Measurements from ENCODE around the gene ENTPD7. TPM values are rescaled to one million over a fixed set of nuclear protein-coding genes. Genes with fewer than 3 reads are reported as not detected.

Gene ENTPD7
- total and polyA plus RNA-seq, 9 of the 15 experiments (the other 6 are each of a cell fraction or from before 2014, with no cell fraction given), result 1.4 to 13.9 (median 8.5) TPM

DNA sequence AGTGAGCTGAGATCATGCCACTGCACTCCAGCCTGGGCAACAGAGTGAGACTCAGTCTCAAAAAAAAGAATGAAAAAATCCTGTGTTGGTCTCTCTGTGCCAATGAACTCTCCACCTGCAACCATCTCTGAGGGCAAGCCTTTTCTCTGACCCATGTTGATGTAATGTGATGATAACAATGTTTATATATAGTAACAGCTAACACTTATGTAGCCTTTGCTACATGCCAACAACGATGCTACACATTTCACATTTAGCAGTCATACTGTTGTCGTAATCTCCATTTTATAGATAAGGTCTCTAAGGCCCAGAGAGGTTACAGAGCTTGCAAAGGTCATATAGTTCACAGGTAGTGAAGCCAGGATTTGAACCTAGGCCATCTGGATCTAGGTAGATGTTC, 61.1 kb downstream of the ENTPD7 start:
- Histone ChIP-seq H3K27me3 (ENCODE audit: control insufficient read depth in 2 of 2, insufficient read depth in 2 of 2, low read length in 2 of 2) (no peaks in the 10 kb centered on the region), H3K79me2 (ENCODE audit: control insufficient read depth, insufficient read depth, low read length) (no peaks in the 10 kb centered on the region), H3K4me2 (ENCODE audit: insufficient read depth, low read length) (no peak overlapping the region), H3K27ac (ENCODE audit: extremely low read depth, low read depth, low read length) (no peak overlapping the region), H2AFZ (ENCODE audit: low read depth, low read length) (no peak overlapping the region), H3K9me1 (ENCODE audit: control insufficient read depth, insufficient read depth, low read length) (no peaks in the 10 kb centered on the region), H4K20me1 (replicated peaks; ENCODE audit: control insufficient read depth, insufficient read depth, low read length) (no peaks in the 10 kb centered on the region), H3K4me1 (replicated peaks in 1 of 2; ENCODE audit: control insufficient read depth in 2 of 2, insufficient read depth in 2 of 2, low read length in 2 of 2) (no peaks in the 10 kb centered on the region), H3K4me3 (no peak overlapping the region), H3K9ac (ENCODE audit: insufficient read depth in 1 of 2, low read depth in 2 of 2, low read length in 2 of 2) (no peak overlapping the region), H3K9me3 (replicated peaks; ENCODE audit: control insufficient read depth, insufficient read depth, low read depth, low read length) (no peaks in the 10 kb centered on the region), H3K36me3 (ENCODE audit: control insufficient read depth, insufficient read depth, low read length) (peaks cover 55% of the 10 kb centered on the region; the same call in 2 of the 3 replicates)
- ATAC-seq (no peak), FAIRE-seq (no peak), DNase-seq (ENCODE audit: extremely low read depth in 1 of 4, low spot score in 3 of 4) (no peak)
- ChIA-PET CTCF (ENCODE audit: low intra/inter-chr PET ratio) (no interaction called here), POLR2A (interaction anchor here (0.5 to 1.1 kb wide), 2 partner anchors 12 to 168 kb away, joined by 3 to 4 read pairs; partner anchors contain the start of genes COX15 and CUTC)
- in situ Hi-C loops (cut with MboI) (loop anchor here (25.0 kb wide), 1 partner anchor 283 kb away; the partner anchor contains the start of gene GOT1), intact Hi-C loops (cut with micrococcal nuclease) (no loop called here)
- BruUV-seq (replicated peaks), result no TSS peak
- WGBS (ENCODE audit: insufficient coverage, low coverage, missing lambda C conversion rate), result 92% methylated on average over 2 of the region's 2 CpGs
- TF ChIP-seq, protein P1, sequence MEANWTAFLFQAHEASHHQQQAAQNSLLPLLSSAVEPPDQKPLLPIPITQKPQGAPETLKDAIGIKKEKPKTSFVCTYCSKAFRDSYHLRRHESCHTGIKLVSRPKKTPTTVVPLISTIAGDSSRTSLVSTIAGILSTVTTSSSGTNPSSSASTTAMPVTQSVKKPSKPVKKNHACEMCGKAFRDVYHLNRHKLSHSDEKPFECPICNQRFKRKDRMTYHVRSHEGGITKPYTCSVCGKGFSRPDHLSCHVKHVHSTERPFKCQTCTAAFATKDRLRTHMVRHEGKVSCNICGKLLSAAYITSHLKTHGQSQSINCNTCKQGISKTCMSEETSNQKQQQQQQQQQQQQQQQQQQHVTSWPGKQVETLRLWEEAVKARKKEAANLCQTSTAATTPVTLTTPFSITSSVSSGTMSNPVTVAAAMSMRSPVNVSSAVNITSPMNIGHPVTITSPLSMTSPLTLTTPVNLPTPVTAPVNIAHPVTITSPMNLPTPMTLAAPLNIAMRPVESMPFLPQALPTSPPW (CRISPR knock-in tag; IDR thresholded peaks at IDR 0.05), result no peak
- TF ChIP-seq, protein P2, sequence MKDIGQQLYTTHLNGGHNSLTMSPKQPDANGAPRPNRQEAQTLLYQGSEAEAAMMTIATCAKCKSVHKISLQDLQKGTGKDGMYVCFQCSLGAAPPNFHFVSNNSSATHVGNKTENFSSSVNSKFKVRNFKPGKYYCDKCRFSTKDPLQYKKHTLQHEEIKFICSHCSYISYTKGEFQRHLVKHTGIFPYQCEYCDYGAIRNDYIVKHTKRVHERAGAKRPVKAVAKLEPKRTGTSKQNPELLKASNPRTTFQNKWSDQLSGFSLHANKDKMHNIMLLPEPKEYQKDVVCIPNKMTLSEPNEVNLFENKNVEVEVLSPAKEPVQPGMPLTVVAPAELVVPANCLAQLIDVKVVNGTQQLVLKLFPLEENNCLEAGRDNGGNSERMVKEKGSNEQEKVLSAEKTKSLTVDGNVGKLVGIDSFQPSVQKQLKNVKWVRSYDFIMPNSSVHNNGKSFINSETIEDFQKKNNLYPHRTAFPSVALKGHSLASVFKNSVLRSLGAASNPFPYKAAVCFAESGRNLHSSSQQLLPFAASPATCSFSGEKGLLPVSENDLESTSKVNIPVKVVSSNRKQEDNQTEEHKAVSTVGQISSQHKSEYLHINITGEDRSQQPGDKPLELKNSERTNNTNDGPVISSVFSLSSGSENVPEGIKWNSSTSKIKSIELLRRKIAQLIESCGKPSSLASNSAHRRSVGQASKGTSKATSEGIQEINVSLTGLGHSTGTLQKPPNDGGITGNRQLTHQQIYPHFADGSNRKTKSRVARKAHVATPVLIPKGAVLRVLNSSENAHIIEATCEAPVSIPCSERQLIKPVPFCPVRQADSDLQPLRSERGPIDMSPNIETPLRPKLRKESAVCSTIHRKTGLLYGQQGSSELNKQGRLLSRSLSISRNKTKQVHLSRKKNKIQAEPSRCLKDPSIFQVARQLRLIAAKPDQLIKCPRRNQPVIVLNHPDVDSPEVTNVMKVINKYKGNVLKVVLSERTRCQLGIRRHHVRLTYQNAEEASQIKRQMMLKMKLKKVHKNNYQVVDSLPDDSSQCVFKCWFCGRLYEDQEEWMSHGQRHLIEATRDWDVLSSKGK (CRISPR knock-in tag; IDR thresholded peaks at IDR 0.05), result no peak
- TF ChIP-seq KDM1A (IDR thresholded peaks at IDR 0.05), result no peak
- TF ChIP-seq, protein P3, sequence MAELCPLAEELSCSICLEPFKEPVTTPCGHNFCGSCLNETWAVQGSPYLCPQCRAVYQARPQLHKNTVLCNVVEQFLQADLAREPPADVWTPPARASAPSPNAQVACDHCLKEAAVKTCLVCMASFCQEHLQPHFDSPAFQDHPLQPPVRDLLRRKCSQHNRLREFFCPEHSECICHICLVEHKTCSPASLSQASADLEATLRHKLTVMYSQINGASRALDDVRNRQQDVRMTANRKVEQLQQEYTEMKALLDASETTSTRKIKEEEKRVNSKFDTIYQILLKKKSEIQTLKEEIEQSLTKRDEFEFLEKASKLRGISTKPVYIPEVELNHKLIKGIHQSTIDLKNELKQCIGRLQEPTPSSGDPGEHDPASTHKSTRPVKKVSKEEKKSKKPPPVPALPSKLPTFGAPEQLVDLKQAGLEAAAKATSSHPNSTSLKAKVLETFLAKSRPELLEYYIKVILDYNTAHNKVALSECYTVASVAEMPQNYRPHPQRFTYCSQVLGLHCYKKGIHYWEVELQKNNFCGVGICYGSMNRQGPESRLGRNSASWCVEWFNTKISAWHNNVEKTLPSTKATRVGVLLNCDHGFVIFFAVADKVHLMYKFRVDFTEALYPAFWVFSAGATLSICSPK (IDR thresholded peaks at IDR 0.05; ENCODE audit: borderline replicate concordance), result no peak
- no peak for TF ChIP-seq TARDBP (IDR thresholded peaks at IDR 0.05)
- TF ChIP-seq, protein P4, sequence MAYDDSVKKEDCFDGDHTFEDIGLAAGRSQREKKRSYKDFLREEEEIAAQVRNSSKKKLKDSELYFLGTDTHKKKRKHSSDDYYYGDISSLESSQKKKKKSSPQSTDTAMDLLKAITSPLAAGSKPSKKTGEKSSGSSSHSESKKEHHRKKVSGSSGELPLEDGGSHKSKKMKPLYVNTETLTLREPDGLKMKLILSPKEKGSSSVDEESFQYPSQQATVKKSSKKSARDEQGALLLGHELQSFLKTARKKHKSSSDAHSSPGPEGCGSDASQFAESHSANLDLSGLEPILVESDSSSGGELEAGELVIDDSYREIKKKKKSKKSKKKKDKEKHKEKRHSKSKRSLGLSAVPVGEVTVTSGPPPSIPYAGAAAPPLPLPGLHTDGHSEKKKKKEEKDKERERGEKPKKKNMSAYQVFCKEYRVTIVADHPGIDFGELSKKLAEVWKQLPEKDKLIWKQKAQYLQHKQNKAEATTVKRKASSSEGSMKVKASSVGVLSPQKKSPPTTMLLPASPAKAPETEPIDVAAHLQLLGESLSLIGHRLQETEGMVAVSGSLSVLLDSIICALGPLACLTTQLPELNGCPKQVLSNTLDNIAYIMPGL (CRISPR knock-in tag; IDR thresholded peaks at IDR 0.05), result no peak
- TF ChIP-seq, protein P5, sequence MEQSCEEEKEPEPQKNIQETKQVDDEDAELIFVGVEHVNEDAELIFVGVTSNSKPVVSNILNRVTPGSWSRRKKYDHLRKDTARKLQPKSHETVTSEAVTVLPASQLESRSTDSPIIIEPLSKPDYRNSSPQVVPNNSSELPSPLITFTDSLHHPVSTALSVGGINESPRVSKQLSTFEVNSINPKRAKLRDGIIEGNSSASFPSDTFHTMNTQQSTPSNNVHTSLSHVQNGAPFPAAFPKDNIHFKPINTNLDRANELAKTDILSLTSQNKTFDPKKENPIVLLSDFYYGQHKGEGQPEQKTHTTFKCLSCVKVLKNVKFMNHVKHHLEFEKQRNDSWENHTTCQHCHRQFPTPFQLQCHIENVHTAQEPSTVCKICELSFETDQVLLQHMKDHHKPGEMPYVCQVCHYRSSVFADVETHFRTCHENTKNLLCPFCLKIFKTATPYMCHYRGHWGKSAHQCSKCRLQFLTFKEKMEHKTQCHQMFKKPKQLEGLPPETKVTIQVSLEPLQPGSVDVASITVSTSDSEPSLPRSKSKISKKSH (CRISPR knock-in tag; IDR thresholded peaks at IDR 0.05), result no peak
- TF ChIP-seq HDAC2 (IDR thresholded peaks at IDR 0.05), result no peak
- TF ChIP-seq, protein P6, sequence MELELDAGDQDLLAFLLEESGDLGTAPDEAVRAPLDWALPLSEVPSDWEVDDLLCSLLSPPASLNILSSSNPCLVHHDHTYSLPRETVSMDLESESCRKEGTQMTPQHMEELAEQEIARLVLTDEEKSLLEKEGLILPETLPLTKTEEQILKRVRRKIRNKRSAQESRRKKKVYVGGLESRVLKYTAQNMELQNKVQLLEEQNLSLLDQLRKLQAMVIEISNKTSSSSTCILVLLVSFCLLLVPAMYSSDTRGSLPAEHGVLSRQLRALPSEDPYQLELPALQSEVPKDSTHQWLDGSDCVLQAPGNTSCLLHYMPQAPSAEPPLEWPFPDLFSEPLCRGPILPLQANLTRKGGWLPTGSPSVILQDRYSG (tag; conservative IDR thresholded peaks at IDR 0.05; ENCODE audit: low read depth), result no peak
- TF ChIP-seq ZSCAN32 (CRISPR knock-in tag; IDR thresholded peaks at IDR 0.05), result no peak
- no peak for TF ChIP-seq RBM25 (IDR thresholded peaks at IDR 0.05; ENCODE audit: low read depth, low read length, severe bottlenecking)
